GM21825 (cell line): ENCODE data around the gene SCAMP1.
"Not testable (repeated sequence)": the region's sequence is repeated elsewhere in the genome, so short reads cannot be mapped to it uniquely, and the experiment has no call there.

Experiments
- ATAC-seq: cut with Tn5 transposase; IDR thresholded peaks from one replicate; pipeline ENCODE4 v1.9.1; 2021; ENCODE audit warnings: mild to moderate bottlenecking, moderate library complexity; ENCODE audit not compliant: unreplicated experiment

The SCAMP1 gene

DNA sequence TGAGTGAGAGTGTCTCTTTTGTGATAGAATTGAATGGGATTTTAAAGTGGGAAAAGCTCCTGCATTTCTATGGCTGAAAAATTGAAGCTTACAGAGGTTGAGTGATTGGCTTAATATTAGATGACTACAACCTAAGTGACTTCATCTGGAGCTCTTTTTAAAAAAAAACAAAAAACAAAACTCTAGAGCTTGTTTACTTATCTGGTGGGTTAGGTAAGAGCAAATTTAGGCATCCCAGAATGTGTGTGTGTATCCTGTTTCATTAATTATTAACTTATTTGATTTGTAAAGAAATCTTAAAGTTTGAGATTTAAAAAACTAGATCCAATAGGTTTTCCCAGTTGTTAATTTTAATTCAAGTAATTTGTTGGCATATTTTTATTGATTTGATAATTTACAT lies 60.1 kb downstream of the SCAMP1 start:
- ATAC-seq: no peak

- no peak for ATAC-seq
Observed at GRCh38 chr5:78424665-78425064, 64.2 kb downstream of the SCAMP1 start.

GRCh38 chr5:78429332-78429980 lies 69.0 kb downstream of the SCAMP1 start:
- no peak for ATAC-seq

- ATAC-seq: no peak
Observed at GRCh38 chr5:78430866-78431265, 70.4 kb downstream of the SCAMP1 start.

DNA sequence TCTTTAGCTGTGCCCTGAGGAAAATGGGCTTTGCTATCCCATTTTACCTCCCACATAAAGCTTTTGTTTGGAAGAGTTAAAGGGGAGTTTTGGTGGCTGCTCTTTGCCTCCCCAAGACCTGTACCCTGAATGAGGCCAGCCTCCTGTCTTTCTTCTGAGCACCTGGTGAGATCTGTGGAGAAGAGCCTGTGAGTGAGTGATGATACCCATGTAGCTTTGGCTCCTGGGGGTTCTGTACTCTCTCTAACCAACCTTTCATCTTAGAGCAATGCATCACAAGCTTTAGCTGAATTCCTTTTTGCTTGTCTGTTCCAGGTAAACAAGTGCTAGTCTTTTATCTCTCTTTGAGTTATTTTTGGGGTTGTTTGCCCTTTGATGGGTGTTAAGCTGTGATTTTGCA lies 73.6 kb downstream of the SCAMP1 start:
- no peak for ATAC-seq

GRCh38 chr5:78447775-78448424 lies 87.5 kb downstream of the SCAMP1 start:
- no peak for ATAC-seq

GRCh38 chr5:78449103-78449502 lies 88.7 kb downstream of the SCAMP1 start:
- ATAC-seq: no peak

DNA sequence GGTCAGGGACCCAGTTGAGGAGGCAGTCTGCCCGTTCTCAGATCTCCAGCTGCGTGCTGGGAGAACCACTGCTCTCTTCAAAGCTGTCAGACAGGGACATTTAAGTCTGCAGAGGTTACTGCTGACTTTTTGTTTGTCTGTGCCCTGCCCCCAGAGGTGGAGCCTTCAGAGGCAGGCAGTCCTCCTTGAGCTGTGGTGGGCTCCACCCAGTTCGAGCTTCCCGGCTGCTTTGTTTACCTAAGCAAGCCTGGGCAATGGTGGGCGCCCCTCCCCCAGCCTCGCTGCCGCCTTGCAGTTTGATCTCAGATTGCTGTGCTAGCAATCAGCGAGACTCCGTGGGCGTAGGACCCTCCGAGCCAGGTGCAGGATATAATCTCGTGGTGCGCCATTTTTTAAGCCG lies 97.1 kb downstream of the SCAMP1 start:
- not testable (repeated sequence) for ATAC-seq

- no peak for ATAC-seq
Observed at GRCh38 chr5:78458843-78459242, 98.4 kb downstream of the SCAMP1 start.

- no peak for ATAC-seq
Observed at GRCh38 chr5:78467140-78467539, 106.7 kb downstream of the SCAMP1 start.

- ATAC-seq: no peak
Observed at GRCh38 chr5:78467752-78468357, 107.4 kb downstream of the SCAMP1 start.

GRCh38 chr5:78471896-78472295 lies 111.5 kb downstream of the SCAMP1 start:
- no peak for ATAC-seq

GRCh38 chr5:78472469-78473106 lies 112.2 kb downstream of the SCAMP1 start:
- ATAC-seq: no peak

DNA sequence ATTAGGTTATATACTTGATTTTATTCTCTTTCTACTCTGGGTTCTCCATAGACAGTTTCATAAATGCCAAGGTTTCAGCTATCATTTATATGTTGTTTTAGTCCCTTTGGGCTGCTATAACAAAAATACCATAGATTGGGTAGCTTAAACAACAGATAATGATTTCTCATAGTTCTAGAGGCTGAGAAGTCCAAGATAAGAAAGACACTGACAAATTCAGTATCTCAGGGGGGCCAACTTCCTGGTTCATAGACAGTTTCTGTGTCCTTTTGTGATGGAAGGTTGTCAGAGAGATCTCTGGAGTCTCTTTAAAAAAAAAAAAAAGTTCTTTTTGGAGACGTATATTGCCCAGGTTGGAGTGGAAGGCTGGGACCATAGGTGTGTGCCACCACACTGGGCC lies 113.3 kb downstream of the SCAMP1 start:
- no peak for ATAC-seq

- no peak for ATAC-seq
Observed at GRCh38 chr5:78475370-78475769, 115.0 kb downstream of the SCAMP1 start.

DNA sequence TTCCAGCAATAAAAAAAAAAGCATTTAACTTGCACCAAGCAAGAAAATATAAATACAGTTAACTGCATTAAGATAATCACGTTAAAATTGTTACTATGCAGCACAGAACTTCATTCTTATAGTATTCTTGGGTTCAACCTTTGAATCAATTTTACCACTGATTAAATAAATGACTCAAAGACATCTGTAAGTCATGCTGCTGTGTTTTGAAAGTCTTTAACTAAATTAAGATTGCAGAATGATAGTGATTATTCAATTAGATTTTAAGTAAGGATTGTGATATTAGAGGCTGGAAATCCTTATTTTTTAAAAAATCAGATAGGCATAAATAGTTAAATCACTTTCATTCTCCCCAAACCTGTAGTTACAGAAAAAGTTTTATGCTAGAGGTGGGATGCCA lies 116.4 kb downstream of the SCAMP1 start:
- ATAC-seq: no peak

- no peak for ATAC-seq
Observed at GRCh38 chr5:78482948-78483347, 122.5 kb downstream of the SCAMP1 start.

GRCh38 chr5:78483809-78484521 lies 123.5 kb downstream of the SCAMP1 start:
- peak; percentile 88 for ATAC-seq

DNA sequence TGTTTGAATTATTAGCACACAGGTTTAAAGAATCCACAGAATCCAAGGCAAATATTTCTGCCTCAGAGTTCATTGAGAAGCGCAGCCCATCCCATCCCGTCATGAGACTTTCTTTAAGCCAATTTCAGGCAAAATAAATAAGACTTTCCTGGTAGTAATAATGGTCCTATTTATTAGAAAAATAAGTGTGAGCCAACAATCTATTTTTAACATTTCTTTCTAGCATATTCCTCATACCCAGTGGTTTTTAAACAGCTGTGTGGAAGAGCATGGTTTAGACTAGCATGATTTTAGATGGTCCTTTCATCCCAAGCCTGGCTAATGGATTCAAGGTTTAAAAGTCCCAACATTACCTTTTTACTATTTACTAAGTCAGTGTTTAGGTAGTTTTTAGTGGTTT lies 125.8 kb downstream of the SCAMP1 start:
- ATAC-seq: no peak

GRCh38 chr5:78487846-78488245 lies 127.4 kb downstream of the SCAMP1 start:
- no peak for ATAC-seq
